Hepatocyte (in vitro differentiated cells): ENCODE data around the gene CHAD. TPM values are rescaled to one million over a fixed set of nuclear protein-coding genes. Genes with fewer than 3 reads are reported as not detected.
A peak's percentile ranks its signal among the peaks of the same experiment; 100 is the strongest.

Source experiments
- DNase-seq: peaks from one replicate; pipeline ENCODE4 v3.0.0-alpha.2; 2016; ENCODE audit warnings: low spot score
- H2AFZ ChIP-seq: fragments of 200-600 bp; sonication (generic); 2 replicates; pipeline ENCODE4 v1.6.0; 2016; ENCODE audit warnings: antibody characterized with exemption, mild to moderate bottlenecking
- H3K27ac ChIP-seq: fragments of 200-600 bp; sonication (generic); 2 replicates; pipeline ENCODE4 v1.5.1; 2016; ENCODE audit warnings: mild to moderate bottlenecking
- H3K27me3 ChIP-seq: fragments of 200-600 bp; sonication (generic); 2 replicates; pipeline ENCODE4 v1.6.1; 2016
- H3K36me3 ChIP-seq: fragments of 200-600 bp; sonication (generic); replicated peaks from 2 replicates; pipeline ENCODE4 v1.5.1; 2016; ENCODE audit warnings: low read depth; ENCODE audit not compliant: insufficient read depth
- H3K4me1 ChIP-seq: fragments of 200-600 bp; sonication (generic); 2 replicates; pipeline ENCODE4 v1.5.1; 2016; ENCODE audit warnings: mild to moderate bottlenecking, moderate library complexity; ENCODE audit not compliant: insufficient read depth
- H3K4me2 ChIP-seq: fragments of 200-600 bp; sonication (generic); 2 replicates; pipeline ENCODE4 v1.6.0; 2016
- H3K4me3 ChIP-seq: fragments of 200-600 bp; sonication (generic); 2 replicates; pipeline ENCODE4 v1.5.1; 2016; ENCODE audit warnings: mild to moderate bottlenecking
- H3K79me2 ChIP-seq: fragments of 200-600 bp; sonication (generic); 2 replicates; pipeline ENCODE4 v1.6.0; 2017; ENCODE audit warnings: mild to moderate bottlenecking
- H3K9me2 ChIP-seq: fragments of 200-600 bp; sonication (generic); replicated peaks from 2 replicates; pipeline ENCODE4 v1.6.0; 2017; ENCODE audit warnings: mild to moderate bottlenecking; ENCODE audit not compliant: insufficient read depth
- H3K9me3 ChIP-seq: fragments of 200-600 bp; sonication (generic); 2 replicates; pipeline ENCODE4 v1.5.1; 2016; ENCODE audit warnings: low read depth, mild to moderate bottlenecking
- H4K20me1 ChIP-seq: fragments of 200-600 bp; sonication (generic); 2 replicates; pipeline ENCODE4 v1.6.0; 2016; ENCODE audit warnings: mild to moderate bottlenecking; ENCODE audit not compliant: insufficient read depth, poor library complexity, severe bottlenecking
- EZH2 ChIP-seq: fragments of 200-600 bp; sonication (generic); IDR thresholded peaks from 2 replicates; pipeline ENCODE4 v1.6.1; 2016; ENCODE audit warnings: antibody characterized with exemption, mild to moderate bottlenecking, borderline replicate concordance
- EZH2phosphoT487 ChIP-seq: fragments of 200-600 bp; sonication (generic); IDR thresholded peaks from one replicate; pipeline ENCODE4 v1.6.1; 2018; ENCODE audit warnings: antibody characterized with exemption, mild to moderate bottlenecking, low read depth, moderate library complexity; ENCODE audit not compliant: unreplicated experiment, severe bottlenecking
- WGBS: methylation state at CpG from one replicate; pipeline ENCODE4 v1.1.6; 2016; ENCODE audit warnings: low lambda C conversion rate; ENCODE audit errors: missing lambda C conversion rate; 5-methylcytosine and 5-hydroxymethylcytosine counted together
- polyA plus RNA-seq: library from polyadenylated mRNA; unstranded; fragments of >200 nt; fragmentation: Nextera tagmentation; extraction: Ambion mirVana; gene quantifications from 2 replicates; pipeline ENCODE4 v1.2.1, GENCODE V29; 2016
- total RNA-seq: library from RNA; depleted of rRNA; stranded (reverse); fragments of >200 nt; gene quantifications from 2 replicates; pipeline ENCODE4 v1.2.3, GENCODE V29; 2014
- TF ChIP-seq, protein P1 (sequence below): fragments of 200-600 bp; sonication (generic); IDR thresholded peaks from 2 replicates; pipeline ENCODE4 v1.5.1; 2016; ENCODE audit warnings: antibody characterized with exemption, mild to moderate bottlenecking; ENCODE audit not compliant: poor library complexity

CHAD gene
- total and polyA plus RNA-seq, 2 experiments from 2014 or later: 0.20 to 1.8 TPM

DNA sequence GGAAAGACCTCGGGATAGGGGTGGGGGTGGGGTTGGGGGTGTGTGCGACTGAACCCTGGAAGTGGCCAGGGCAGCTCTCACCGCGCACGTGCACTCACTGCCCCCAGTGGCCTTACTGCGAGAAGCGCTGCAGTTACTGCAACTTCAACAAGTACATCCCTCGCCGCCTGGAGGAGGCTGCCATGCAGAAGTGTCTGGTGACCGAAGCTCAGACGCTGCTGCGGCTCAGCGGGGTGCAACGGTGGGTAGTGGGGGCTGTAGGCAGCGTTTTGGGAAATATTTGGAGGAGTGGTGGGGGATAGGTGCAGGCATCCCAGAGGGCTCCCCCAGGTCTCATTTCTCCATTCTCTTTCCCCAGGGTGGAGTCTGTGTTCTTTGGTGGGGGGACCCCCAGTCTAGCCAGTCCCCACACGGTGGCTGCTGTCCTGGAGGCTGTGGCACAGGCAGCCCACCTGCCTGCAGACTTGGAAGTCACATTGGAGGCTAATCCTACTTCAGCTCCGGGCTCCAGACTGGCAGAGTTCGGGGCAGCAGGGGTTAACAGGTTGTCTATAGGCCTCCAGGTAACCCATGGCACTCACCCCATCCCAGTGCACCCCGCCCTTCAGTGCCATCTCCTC, 11.0 kb upstream of the CHAD start:
- H3K27ac ChIP-seq: peak overlapping the region; percentile 91
- WGBS: 18% methylated on average over 19 of the region's 19 CpGs
- peak overlapping the region; percentile 63 for H3K4me3 ChIP-seq
- no peaks in the 10 kb centered on the region for H3K36me3 ChIP-seq
- no peaks in the 10 kb centered on the region for H3K27me3 ChIP-seq
- peak; percentile 93 for DNase-seq
- H3K79me2 ChIP-seq: peaks cover 15% of the 10 kb centered on the region
- no peaks in the 10 kb centered on the region for H3K9me2 ChIP-seq
- no peaks in the 10 kb centered on the region for H4K20me1 ChIP-seq
- H2AFZ ChIP-seq: peak overlapping the region; percentile 54
- peak overlapping the region; percentile 86 for H3K4me2 ChIP-seq
- no peaks in the 10 kb centered on the region for H3K9me3 ChIP-seq
- H3K4me1 ChIP-seq: peaks cover 15% of the 10 kb centered on the region
- no peak for TF ChIP-seq EZH2
- TF ChIP-seq, protein P1, sequence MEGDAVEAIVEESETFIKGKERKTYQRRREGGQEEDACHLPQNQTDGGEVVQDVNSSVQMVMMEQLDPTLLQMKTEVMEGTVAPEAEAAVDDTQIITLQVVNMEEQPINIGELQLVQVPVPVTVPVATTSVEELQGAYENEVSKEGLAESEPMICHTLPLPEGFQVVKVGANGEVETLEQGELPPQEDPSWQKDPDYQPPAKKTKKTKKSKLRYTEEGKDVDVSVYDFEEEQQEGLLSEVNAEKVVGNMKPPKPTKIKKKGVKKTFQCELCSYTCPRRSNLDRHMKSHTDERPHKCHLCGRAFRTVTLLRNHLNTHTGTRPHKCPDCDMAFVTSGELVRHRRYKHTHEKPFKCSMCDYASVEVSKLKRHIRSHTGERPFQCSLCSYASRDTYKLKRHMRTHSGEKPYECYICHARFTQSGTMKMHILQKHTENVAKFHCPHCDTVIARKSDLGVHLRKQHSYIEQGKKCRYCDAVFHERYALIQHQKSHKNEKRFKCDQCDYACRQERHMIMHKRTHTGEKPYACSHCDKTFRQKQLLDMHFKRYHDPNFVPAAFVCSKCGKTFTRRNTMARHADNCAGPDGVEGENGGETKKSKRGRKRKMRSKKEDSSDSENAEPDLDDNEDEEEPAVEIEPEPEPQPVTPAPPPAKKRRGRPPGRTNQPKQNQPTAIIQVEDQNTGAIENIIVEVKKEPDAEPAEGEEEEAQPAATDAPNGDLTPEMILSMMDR: peak; percentile 70

DNA sequence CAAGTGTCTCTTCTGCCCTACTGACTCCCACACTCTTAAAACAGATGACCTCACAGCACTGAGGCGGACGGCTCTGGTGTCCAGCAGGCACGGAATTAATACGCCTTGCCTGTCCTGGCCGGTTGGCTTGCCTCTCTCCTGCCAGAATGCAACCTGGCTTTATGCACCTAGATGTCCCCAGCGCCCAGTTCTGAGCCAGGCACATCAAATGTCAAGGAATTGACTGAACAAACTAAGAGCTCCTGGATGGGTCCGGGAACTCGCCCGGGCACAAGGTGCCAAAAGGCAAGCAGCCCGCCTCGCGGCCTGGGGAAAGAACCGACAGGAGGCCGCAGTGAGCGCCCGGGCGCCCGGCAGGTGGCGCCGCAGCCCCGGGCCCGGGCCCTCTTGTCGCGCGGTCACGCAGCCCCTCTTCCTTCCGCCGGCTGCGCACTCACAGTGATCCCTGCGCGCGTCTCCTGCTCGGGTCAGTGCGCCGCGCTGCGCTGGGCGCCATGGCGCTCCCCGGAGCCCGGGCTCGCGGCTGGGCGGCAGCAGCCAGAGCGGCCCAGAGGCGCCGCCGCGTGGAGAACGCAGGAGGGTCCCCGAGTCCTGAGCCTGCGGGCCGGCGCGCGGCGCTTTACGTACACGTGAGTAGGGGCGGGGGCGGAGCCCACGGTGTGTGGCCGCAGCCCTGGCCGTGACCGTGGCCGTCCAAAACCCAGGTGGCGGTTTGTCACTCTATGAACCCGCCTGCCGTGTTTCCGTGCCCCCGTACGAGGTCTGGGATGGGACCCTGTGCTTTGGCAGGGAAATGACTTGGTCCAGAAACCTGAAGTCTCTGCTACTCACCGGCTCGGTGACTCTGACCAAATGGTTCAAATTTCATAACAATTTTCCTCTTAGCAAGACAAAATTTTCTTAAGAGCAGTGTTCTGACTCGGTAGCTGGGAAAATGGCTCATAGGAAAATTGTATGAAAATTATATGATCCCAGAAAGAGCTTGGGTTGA, 10.0 kb upstream of the CHAD start, which contains the start of gene RSAD1:
RSAD1 (plus strand) TSS at position 470 of the 991 bp plus-strand sequence; CDS start at position 495, 25 bp downstream.
- TF ChIP-seq EZH2: no peak
- no peak for TF ChIP-seq EZH2phosphoT487
- TF ChIP-seq, protein P1: peak; percentile 80
- H3K4me1 ChIP-seq: peaks cover 15% of the 10 kb centered on the region
- H3K79me2 ChIP-seq: peaks cover 15% of the 10 kb centered on the region
- H3K4me3 ChIP-seq: peak within 1 kb of the TSS; percentile 63
- H3K27me3 ChIP-seq: no peaks in the 10 kb centered on the region
- no peaks in the 10 kb centered on the region for H4K20me1 ChIP-seq
- peak; percentile 96 for DNase-seq
- no peaks in the 10 kb centered on the region for H3K9me2 ChIP-seq
- H3K9me3 ChIP-seq: no peaks in the 10 kb centered on the region
- H3K27ac ChIP-seq: peak within 1 kb of the TSS; percentile 91
- 5% methylated on average over 55 of the region's 75 CpGs for WGBS
- H3K4me2 ChIP-seq: peak within 1 kb of the TSS; percentile 86
- peak within 1 kb of the TSS; percentile 89 for H2AFZ ChIP-seq
- H3K36me3 ChIP-seq: no peaks in the 10 kb centered on the region

DNA sequence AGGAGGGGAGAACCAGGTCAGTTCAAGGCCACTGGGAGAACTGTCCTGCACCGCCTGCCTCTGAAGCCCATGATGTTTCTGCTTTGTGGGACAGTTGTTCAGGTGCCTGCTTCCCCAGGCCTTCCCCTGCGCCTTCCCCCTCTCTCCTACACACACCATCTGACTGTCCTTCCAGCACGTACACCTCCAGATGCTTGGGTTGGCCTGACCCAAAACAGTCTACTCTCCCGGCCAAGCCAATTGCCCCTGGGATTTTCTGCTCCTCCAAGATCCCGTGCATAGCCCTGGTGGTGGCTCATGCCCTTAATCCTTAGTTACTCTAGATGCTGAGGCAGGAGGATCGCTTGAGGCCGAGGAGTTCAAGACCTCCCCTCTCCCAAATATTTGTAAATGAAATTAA, 9.3 kb upstream of the CHAD start:
- Histone ChIP-seq H3K27me3 (no peaks in the 10 kb centered on the region), H3K79me2 (peaks cover 15% of the 10 kb centered on the region), H2AFZ (peak overlapping the region; percentile 89), H3K36me3 (no peaks in the 10 kb centered on the region), H4K20me1 (no peaks in the 10 kb centered on the region), H3K4me1 (peaks cover 15% of the 10 kb centered on the region), H3K4me2 (peak overlapping the region; percentile 86), H3K9me3 (no peaks in the 10 kb centered on the region), H3K9me2 (no peaks in the 10 kb centered on the region), H3K27ac (peak overlapping the region; percentile 91), H3K4me3 (no peak overlapping the region)
- no peak for DNase-seq
- TF ChIP-seq EZH2phosphoT487 (no peak), EZH2 (no peak)
- TF ChIP-seq, protein P1: no peak
- WGBS: 87% methylated on average over 7 of the region's 7 CpGs
